Measurements from ENCODE around the gene SLC9A8. TPM values are rescaled to one million over a fixed set of nuclear protein-coding genes. Genes with fewer than 3 reads are reported as not detected.

SLC9A8 gene
- total and polyA plus RNA-seq, 9 of the 15 experiments (the other 6 are each of a cell fraction or from before 2014, with no cell fraction given) = 0.56 to 9.7 (median 5.0) TPM

DNA sequence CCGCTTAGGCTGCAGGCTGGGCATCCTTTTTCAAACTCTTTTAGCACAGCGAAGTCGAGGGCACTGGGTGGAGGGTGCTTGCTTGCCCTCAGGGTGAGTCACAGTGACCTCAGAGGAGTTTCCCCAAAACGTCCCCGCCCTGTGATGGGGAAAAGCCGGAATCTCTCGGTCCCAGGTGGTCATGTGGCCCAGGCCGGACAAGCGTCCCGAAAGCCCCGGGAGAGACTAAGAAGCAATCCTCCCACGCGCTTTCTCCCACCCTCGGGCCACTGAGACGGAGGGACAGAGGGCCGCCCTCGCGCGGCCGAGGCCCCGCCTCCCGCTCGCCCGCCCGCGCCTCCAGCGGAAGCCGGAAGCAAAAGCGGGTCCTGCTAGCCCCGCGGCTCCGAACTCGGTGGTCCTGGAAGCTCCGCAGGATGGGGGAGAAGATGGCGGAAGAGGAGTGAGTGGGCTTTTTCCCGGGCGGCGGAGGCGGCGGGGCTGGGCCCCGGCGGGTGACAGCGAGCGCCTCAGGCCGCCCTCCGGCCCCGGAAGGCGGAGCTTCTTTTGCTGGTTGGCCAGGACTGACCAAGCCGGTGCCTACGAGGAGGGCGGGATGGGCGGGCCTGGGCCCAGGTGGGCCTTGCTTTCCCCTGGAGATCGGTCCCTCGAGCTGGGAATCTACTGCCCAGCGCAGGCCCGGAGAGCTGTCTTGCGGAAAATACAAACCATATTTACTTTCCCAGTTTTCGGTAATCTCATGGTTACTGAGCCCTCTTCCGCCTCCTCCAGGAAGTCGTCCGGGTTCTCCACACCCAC, at the start of gene SLC9A8 (continued):
- TF ChIP-seq, protein P1, sequence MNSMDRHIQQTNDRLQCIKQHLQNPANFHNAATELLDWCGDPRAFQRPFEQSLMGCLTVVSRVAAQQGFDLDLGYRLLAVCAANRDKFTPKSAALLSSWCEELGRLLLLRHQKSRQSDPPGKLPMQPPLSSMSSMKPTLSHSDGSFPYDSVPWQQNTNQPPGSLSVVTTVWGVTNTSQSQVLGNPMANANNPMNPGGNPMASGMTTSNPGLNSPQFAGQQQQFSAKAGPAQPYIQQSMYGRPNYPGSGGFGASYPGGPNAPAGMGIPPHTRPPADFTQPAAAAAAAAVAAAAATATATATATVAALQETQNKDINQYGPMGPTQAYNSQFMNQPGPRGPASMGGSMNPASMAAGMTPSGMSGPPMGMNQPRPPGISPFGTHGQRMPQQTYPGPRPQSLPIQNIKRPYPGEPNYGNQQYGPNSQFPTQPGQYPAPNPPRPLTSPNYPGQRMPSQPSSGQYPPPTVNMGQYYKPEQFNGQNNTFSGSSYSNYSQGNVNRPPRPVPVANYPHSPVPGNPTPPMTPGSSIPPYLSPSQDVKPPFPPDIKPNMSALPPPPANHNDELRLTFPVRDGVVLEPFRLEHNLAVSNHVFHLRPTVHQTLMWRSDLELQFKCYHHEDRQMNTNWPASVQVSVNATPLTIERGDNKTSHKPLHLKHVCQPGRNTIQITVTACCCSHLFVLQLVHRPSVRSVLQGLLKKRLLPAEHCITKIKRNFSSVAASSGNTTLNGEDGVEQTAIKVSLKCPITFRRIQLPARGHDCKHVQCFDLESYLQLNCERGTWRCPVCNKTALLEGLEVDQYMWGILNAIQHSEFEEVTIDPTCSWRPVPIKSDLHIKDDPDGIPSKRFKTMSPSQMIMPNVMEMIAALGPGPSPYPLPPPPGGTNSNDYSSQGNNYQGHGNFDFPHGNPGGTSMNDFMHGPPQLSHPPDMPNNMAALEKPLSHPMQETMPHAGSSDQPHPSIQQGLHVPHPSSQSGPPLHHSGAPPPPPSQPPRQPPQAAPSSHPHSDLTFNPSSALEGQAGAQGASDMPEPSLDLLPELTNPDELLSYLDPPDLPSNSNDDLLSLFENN (IDR thresholded peaks at IDR 0.05; ENCODE audit: low read depth in 2 of 2, low read length in 2 of 2) = no peak
- TF ChIP-seq, protein P2, sequence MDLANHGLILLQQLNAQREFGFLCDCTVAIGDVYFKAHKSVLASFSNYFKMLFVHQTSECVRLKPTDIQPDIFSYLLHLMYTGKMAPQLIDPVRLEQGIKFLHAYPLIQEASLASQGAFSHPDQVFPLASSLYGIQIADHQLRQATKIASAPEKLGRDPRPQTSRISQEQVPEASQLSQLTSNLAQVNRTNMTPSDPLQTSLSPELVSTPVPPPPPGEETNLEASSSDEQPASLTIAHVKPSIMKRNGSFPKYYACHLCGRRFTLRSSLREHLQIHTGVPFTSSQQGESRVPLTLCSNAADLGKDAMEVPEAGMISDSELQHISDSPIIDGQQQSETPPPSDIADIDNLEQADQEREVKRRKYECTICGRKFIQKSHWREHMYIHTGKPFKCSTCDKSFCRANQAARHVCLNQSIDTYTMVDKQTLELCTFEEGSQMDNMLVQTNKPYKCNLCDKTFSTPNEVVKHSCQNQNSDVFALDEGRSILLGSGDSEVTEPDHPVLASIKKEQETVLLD (IDR thresholded peaks at IDR 0.05) = no peak
- peak; percentile 90; the same call in 1 of the 2 replicates for TF ChIP-seq CTBP1 (IDR thresholded peaks at IDR 0.05; ENCODE audit: borderline replicate concordance)
- TF ChIP-seq ZNF212 (CRISPR knock-in tag; IDR thresholded peaks at IDR 0.05) = no peak
- no peak for TF ChIP-seq RBM17 (IDR thresholded peaks at IDR 0.05; ENCODE audit: borderline replicate concordance, low read depth, low read length)
- TF ChIP-seq MXI1 (IDR thresholded peaks at IDR 0.05; ENCODE audit: low read depth, low read length) = no peak
- TF ChIP-seq CBX2 (IDR thresholded peaks at IDR 0.05; ENCODE audit: insufficient read depth, low read length, poor library complexity, severe bottlenecking) = no peak
- TF ChIP-seq HDAC2 (IDR thresholded peaks at IDR 0.05) = peak; percentile 67; the same call in 1 of the 2 replicates
- no peak for TF ChIP-seq ARID3A (IDR thresholded peaks at IDR 0.05; ENCODE audit: borderline replicate concordance, low read depth, low read length)
- TF ChIP-seq RUNX1 (IDR thresholded peaks at IDR 0.05; ENCODE audit: low read depth) = no peak
- TF ChIP-seq ZNF609 (CRISPR knock-in tag; IDR thresholded peaks at IDR 0.05; ENCODE audit: borderline replicate concordance) = no peak
- TF ChIP-seq, protein P3, sequence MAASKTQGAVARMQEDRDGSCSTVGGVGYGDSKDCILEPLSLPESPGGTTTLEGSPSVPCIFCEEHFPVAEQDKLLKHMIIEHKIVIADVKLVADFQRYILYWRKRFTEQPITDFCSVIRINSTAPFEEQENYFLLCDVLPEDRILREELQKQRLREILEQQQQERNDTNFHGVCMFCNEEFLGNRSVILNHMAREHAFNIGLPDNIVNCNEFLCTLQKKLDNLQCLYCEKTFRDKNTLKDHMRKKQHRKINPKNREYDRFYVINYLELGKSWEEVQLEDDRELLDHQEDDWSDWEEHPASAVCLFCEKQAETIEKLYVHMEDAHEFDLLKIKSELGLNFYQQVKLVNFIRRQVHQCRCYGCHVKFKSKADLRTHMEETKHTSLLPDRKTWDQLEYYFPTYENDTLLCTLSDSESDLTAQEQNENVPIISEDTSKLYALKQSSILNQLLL (CRISPR knock-in tag; IDR thresholded peaks at IDR 0.05; ENCODE audit: borderline replicate concordance) = no peak
- TF ChIP-seq TRIM28 (IDR thresholded peaks at IDR 0.05) = peak; percentile 51; the same call in 1 of the 2 replicates
- TF ChIP-seq XRCC3 (IDR thresholded peaks at IDR 0.05) = no peak

Data from K562 (cell line).